Glutamatergic neuron (in vitro differentiated cells): ENCODE data around the gene ITGB5. TPM values are rescaled to one million over a fixed set of nuclear protein-coding genes. Genes with fewer than 3 reads are reported as not detected.

ENCODE experiments used
- DNase-seq: peaks from one replicate; pipeline ENCODE4 v3.0.0; 2022
- H3K27ac Mint-ChIP-seq: one replicate; pipeline ENCODE4 v1.8.0; 2020; ENCODE audit warnings: mild to moderate bottlenecking, mixed read lengths, inconsistent platforms; ENCODE audit not compliant: unreplicated experiment
- H3K27me3 Mint-ChIP-seq: one replicate; pipeline ENCODE4 v1.8.0; 2020; ENCODE audit warnings: mild to moderate bottlenecking, moderate library complexity, mixed read lengths, inconsistent platforms; ENCODE audit not compliant: unreplicated experiment
- H3K36me3 Mint-ChIP-seq: one replicate; pipeline ENCODE4 v1.8.0; 2020; ENCODE audit warnings: mild to moderate bottlenecking, mixed read lengths, inconsistent platforms; ENCODE audit not compliant: unreplicated experiment
- H3K4me1 Mint-ChIP-seq: one replicate; pipeline ENCODE4 v1.8.0; 2020; ENCODE audit warnings: mild to moderate bottlenecking, low read depth, mixed read lengths, inconsistent platforms; ENCODE audit not compliant: unreplicated experiment
- H3K4me3 Mint-ChIP-seq: one replicate; pipeline ENCODE4 v1.8.0; 2020; ENCODE audit warnings: mild to moderate bottlenecking, mixed read lengths, inconsistent platforms; ENCODE audit not compliant: unreplicated experiment
- H3K9me3 Mint-ChIP-seq: one replicate; pipeline ENCODE4 v1.8.0; 2020; ENCODE audit warnings: mild to moderate bottlenecking, moderate library complexity, mixed read lengths, inconsistent platforms; ENCODE audit not compliant: unreplicated experiment
- CTCF ChIP-seq: fragments of 200-600 bp; sonication (generic); IDR thresholded peaks from one replicate; pipeline ENCODE4 v1.5.0; 2021; ENCODE audit not compliant: partially characterized antibody, unreplicated experiment
- total RNA-seq: library from RNA; stranded (reverse); fragmentation: NEBNext Ultra II Directional; extraction: Animal tissue kit (Norgen Biotek cat#: 25700); gene quantifications from one replicate; pipeline ENCODE4 v1.2.1, GENCODE V29; 2021; ENCODE audit not compliant: unreplicated experiment

ITGB5 gene
- total RNA-seq, 1 donor from 2014 or later: 12.8 TPM

- peaks cover 2% of the 10 kb centered on the region for H3K9me3 Mint-ChIP-seq
- no peak for TF ChIP-seq CTCF
- no peak overlapping the region for H3K4me3 Mint-ChIP-seq
- peaks cover 20% of the 10 kb centered on the region for H3K4me1 Mint-ChIP-seq
- no peak overlapping the region for H3K27ac Mint-ChIP-seq
- peaks cover 5% of the 10 kb centered on the region for H3K27me3 Mint-ChIP-seq
- no peak for DNase-seq
- no peaks in the 10 kb centered on the region for H3K36me3 Mint-ChIP-seq
These were observed 117.7 kb downstream of the ITGB5 start for GRCh38 chr3:124769462-124769861.

GRCh38 chr3:124768812-124769211 lies 118.4 kb downstream of the ITGB5 start:
- Mint-ChIP-seq H3K4me3 (no peak overlapping the region), H3K36me3 (no peaks in the 10 kb centered on the region)

GRCh38 chr3:124767691-124768090 lies 119.5 kb downstream of the ITGB5 start:
- Mint-ChIP-seq H3K36me3 (no peaks in the 10 kb centered on the region), H3K4me1 (peaks cover 18% of the 10 kb centered on the region), H3K9me3 (no peaks in the 10 kb centered on the region), H3K27ac (no peak overlapping the region), H3K27me3 (peaks cover 3% of the 10 kb centered on the region), H3K4me3 (no peak overlapping the region)
- TF ChIP-seq CTCF: no peak
- DNase-seq: no peak

More at GRCh38 chr3:124768812-124769211, 118.4 kb downstream of the ITGB5 start:
- Mint-ChIP-seq H3K4me1 (peaks cover 19% of the 10 kb centered on the region), H3K27me3 (peaks cover 3% of the 10 kb centered on the region), H3K9me3 (peaks cover 2% of the 10 kb centered on the region), H3K27ac (no peak overlapping the region)
- no peak for TF ChIP-seq CTCF
- no peak for DNase-seq

- Mint-ChIP-seq H3K4me3 (no peak overlapping the region), H3K9me3 (no peaks in the 10 kb centered on the region), H3K27me3 (peaks cover 3% of the 10 kb centered on the region), H3K27ac (peak overlapping the region; percentile 4), H3K4me1 (peaks cover 15% of the 10 kb centered on the region), H3K36me3 (no peaks in the 10 kb centered on the region)
- DNase-seq: no peak
- TF ChIP-seq CTCF: no peak
These were observed 119.9 kb downstream of the ITGB5 start for GRCh38 chr3:124767264-124767663.

- Mint-ChIP-seq H3K27me3 (peaks cover 3% of the 10 kb centered on the region), H3K4me3 (no peak overlapping the region), H3K4me1 (peaks cover 8% of the 10 kb centered on the region), H3K36me3 (no peaks in the 10 kb centered on the region), H3K9me3 (no peaks in the 10 kb centered on the region), H3K27ac (no peak overlapping the region)
- TF ChIP-seq CTCF: no peak
- no peak for DNase-seq
These were observed 120.8 kb downstream of the ITGB5 start for GRCh38 chr3:124766113-124767095.
